Measurements from ENCODE around the gene SMYD3.
"Not testable (repeated sequence)": the region's sequence is repeated elsewhere in the genome, so short reads cannot be mapped to it uniquely, and the experiment has no call there.

Gene SMYD3

DNA sequence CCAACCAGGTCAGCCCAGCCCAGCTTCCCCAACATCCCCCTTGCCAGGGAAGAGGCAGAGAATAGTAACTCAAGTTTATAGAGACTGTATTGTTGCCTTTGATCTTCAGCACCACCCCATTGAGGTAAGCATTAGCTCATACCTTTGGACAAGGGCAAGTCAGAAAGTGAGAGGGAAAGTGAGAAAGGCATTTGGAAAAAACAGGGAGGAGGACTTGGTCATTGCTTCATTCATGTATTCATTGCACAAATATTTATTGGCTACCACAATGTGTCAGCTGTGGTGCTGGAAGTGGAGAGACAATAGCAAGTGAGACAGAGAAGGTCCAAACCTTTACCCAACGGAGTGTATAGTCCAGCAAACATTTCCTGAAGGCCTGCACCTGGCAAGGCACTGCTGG, 791.1 kb downstream of the SMYD3 start:
- DNase-seq (ENCODE audit: low spot score), result peak; percentile 68

DNA sequence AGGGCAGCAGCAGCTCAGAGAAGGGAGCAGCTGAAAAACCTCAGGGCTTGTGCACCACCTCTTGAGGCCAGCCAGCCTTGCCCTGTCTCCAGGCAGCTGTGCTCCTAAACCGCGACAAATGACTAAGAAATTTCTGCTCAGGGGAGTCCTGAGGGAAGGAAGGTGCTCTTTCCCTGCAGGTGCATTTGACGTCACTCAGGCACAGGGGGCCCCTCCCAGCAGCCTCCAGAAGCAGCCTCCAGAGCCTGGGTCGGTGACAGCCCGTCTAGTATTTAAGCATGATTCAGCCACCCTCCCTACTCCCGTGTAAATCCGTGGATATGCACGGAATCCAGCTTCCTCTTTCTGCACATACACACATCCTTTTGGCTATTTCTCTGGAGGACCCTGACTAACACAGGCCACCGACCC, 791.8 kb downstream of the SMYD3 start:
- DNase-seq (ENCODE audit: low spot score), result no peak

DNA sequence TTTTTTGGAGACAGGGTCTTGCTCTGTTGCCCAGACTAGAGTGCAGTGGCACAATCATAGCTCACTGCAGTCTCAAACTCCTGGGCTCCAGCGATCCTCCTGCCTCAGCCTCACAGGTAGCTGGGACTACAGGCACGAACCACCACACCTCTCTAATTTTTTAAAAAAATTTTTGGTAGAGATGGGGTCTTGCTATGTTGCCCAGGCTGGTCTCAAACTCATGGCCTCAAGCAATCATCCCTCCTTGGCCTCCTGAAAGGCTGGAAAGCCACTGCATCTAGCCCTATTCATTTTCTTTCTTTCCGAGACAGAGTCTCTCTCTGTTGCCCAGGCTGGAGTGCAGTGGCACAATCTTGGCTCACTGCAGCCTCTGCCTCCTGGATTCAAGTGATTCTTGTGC, 793.1 kb downstream of the SMYD3 start:
- not testable (repeated sequence) for DNase-seq (ENCODE audit: low spot score)

- no peak for DNase-seq (ENCODE audit: low spot score)
Observed at GRCh38 chr1:245710961-245711903, 795.8 kb downstream of the SMYD3 start.

DNA sequence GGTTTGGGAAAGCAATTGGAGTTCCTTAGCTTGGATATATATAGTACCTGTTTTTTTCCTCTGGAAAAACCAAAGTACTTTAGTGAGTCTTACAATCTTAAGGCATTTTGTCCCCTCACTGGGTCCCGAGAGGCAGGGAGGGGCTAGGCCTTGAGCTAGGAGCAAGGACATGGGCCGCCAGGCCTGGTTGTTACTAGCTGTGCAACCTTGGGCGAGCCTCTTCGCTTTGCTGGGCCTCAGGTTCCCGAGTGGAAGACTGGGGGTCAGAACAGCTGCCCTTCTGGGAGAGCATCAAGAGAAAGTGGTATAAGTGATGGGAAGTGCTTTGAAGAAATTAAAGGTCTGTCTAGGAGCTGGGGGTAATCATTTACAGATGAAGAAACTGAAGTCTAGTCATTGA, 799.1 kb downstream of the SMYD3 start:
- no peak for DNase-seq (ENCODE audit: low spot score)

- peak; percentile 72 for DNase-seq (ENCODE audit: low spot score)
Observed at GRCh38 chr1:245704765-245705164, 802.3 kb downstream of the SMYD3 start.

GRCh38 chr1:245704341-245704740, 802.7 kb downstream of the SMYD3 start:
- DNase-seq (ENCODE audit: low spot score), result no peak

DNA sequence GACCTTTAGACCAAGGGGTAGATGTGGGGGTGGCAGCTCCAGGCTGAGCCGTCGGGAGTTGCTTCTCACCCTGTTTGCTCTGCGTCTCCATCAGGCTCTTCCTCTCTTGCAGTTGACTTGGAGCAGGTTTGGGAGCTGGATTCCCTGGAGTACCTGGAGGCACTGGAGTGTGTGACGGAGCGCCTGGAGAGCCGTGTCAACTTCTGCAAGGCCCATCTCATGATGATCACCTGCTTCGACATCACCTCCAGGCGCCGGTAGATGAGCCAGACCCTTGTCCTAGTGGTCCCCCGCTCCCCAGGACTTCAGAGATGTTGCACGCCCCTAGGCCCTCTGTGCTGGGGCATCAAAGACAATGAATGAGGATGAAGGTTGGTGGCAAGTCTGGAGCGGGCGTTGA, 804.7 kb downstream of the SMYD3 start:
- no peak for DNase-seq (ENCODE audit: low spot score)

GRCh38 chr1:245701631-245702030, 805.4 kb downstream of the SMYD3 start:
- no peak for DNase-seq (ENCODE audit: low spot score)

DNA sequence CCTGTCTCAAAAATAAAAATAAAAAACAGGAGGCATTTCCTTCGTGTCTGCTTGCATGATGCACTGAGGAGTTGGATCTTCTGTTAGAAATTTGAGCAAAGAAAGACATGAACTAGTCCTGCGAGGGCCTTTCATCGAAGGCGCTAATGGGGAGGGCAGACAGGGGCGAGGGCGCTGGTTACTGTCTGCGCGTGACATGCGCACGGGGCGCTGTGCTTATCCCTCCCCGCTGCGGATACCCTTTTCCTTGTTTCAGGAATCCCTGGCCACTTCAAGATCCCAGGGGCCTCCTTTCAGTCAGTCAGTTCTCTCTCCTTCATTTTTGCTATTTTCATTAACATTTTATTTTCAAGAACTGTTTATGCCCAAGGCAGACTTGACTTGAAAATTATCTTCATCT, 806.4 kb downstream of the SMYD3 start:
- no peak for DNase-seq (ENCODE audit: low spot score)
